ENCODE measurements around the gene ACSL4. TPM values are rescaled to one million over a fixed set of nuclear protein-coding genes. Genes with fewer than 3 reads are reported as not detected.
"Not testable (repeated sequence)": the region's sequence is repeated elsewhere in the genome, so short reads cannot be mapped to it uniquely, and the experiment has no call there.

Gene ACSL4
- total RNA-seq, 1 donor from 2014 or later: 2.5 TPM

- ATAC-seq: no peak
- no peak for DNase-seq (ENCODE audit: low spot score)
Observed at GRCh38 chrX:109679820-109680219, 53.2 kb downstream of the ACSL4 start.

- ATAC-seq (no peak), DNase-seq (ENCODE audit: low spot score) (no peak)
Observed at GRCh38 chrX:109672239-109672638, 60.8 kb downstream of the ACSL4 start.

- not testable (repeated sequence) for ATAC-seq; DNase-seq (ENCODE audit: low spot score)
Observed at GRCh38 chrX:109671170-109671569, 61.9 kb downstream of the ACSL4 start.

GRCh38 chrX:109667986-109668385, 65.1 kb downstream of the ACSL4 start:
- ATAC-seq (no peak), DNase-seq (ENCODE audit: low spot score) (no peak)

- no peak for ATAC-seq
Observed at GRCh38 chrX:109660435-109661143, 72.5 kb downstream of the ACSL4 start.

GRCh38 chrX:109658391-109658790, 74.7 kb downstream of the ACSL4 start:
- DNase-seq (ENCODE audit: low spot score) (no peak), ATAC-seq (no peak)

More at GRCh38 chrX:109660435-109661143, 72.5 kb downstream of the ACSL4 start:
- no peak for DNase-seq (ENCODE audit: low spot score)

- not testable (repeated sequence) for ATAC-seq; DNase-seq (ENCODE audit: low spot score)
Observed at GRCh38 chrX:109657364-109657763, 75.7 kb downstream of the ACSL4 start.

GRCh38 chrX:109656774-109657173, 76.3 kb downstream of the ACSL4 start:
- ATAC-seq (no peak), DNase-seq (ENCODE audit: low spot score) (no peak)

GRCh38 chrX:109655502-109656201, 77.4 kb downstream of the ACSL4 start:
- DNase-seq (ENCODE audit: low spot score) (no peak), ATAC-seq (no peak)

GRCh38 chrX:109654516-109655109, 78.4 kb downstream of the ACSL4 start:
- ATAC-seq (no peak), DNase-seq (ENCODE audit: low spot score) (no peak)

GRCh38 chrX:109644671-109645070, 88.4 kb downstream of the ACSL4 start:
- DNase-seq (ENCODE audit: low spot score); ATAC-seq: not testable (repeated sequence)

- ATAC-seq (no peak), DNase-seq (ENCODE audit: low spot score) (no peak)
Observed at GRCh38 chrX:109643687-109644086, 89.4 kb downstream of the ACSL4 start.

GRCh38 chrX:109638158-109638557, 94.9 kb downstream of the ACSL4 start:
- DNase-seq (ENCODE audit: low spot score): no peak

GRCh38 chrX:109637477-109637876, 95.6 kb downstream of the ACSL4 start:
- DNase-seq (ENCODE audit: low spot score); ATAC-seq: not testable (repeated sequence)

More at GRCh38 chrX:109638158-109638557, 94.9 kb downstream of the ACSL4 start:
- no peak for ATAC-seq

- ATAC-seq: peak; percentile 68
- DNase-seq (ENCODE audit: low spot score): no peak
Observed at GRCh38 chrX:109635146-109635545, 97.9 kb downstream of the ACSL4 start.

GRCh38 chrX:109632906-109633504, 100.1 kb downstream of the ACSL4 start:
- DNase-seq (ENCODE audit: low spot score): no peak
- peak; percentile 51 for ATAC-seq

- no peak for DNase-seq (ENCODE audit: low spot score)
- no peak for ATAC-seq
Observed at GRCh38 chrX:109629310-109629709, 103.7 kb downstream of the ACSL4 start.

GRCh38 chrX:109626637-109627036, 106.4 kb downstream of the ACSL4 start:
- DNase-seq (ENCODE audit: low spot score) (no peak), ATAC-seq (no peak)

- DNase-seq (ENCODE audit: low spot score) (no peak), ATAC-seq (no peak)
Observed at GRCh38 chrX:109624641-109625616, 108.1 kb downstream of the ACSL4 start, which contains the start of gene KCNE5. TSS of gene KCNE5 (minus strand) at chrX:109625172. CDS start at chrX:109625020, 152 bp downstream.

- ATAC-seq (no peak), DNase-seq (ENCODE audit: low spot score) (no peak)
Observed at GRCh38 chrX:109623997-109624396, 109.1 kb downstream of the ACSL4 start.
